GM23338 (cell line): ENCODE measurements around the gene CTBP2. TPM values are rescaled to one million over a fixed set of nuclear protein-coding genes. Genes with fewer than 3 reads are reported as not detected.

Source experiments
- ATAC-seq: fragments of 200-7000 bp; cut with Tn5 transposase; 3 replicates; pipeline ENCODE4 v1.9.1; 2020
- DNase-seq: peaks from one replicate; pipeline ENCODE4 v3.0.0-alpha.2; 2015; ENCODE audit warnings: low spot score
- H2AFZ ChIP-seq: fragments of 200-600 bp; sonication (generic); 2 replicates; pipeline ENCODE4 v1.8.0; 2016; ENCODE audit warnings: antibody characterized with exemption, mild to moderate bottlenecking, moderate library complexity
- H3F3A ChIP-seq: fragments of 200-600 bp; sonication (generic); replicated peaks from 2 replicates; pipeline ENCODE4 v1.8.0; 2017; ENCODE audit warnings: antibody characterized with exemption, mixed run types, low read depth
- H3K27ac ChIP-seq: fragments of 200-600 bp; sonication (generic); 2 replicates; pipeline ENCODE4 v1.6.1; 2016; ENCODE audit warnings: low read depth
- H3K27me3 ChIP-seq: fragments of 200-600 bp; sonication (generic); 2 replicates; pipeline ENCODE4 v1.8.0; 2016; ENCODE audit warnings: mild to moderate bottlenecking, mixed run types, moderate library complexity; ENCODE audit not compliant: insufficient read depth
- H3K36me3 ChIP-seq: fragments of 200-600 bp; sonication (generic); 2 replicates; pipeline ENCODE4 v1.8.0; 2016; ENCODE audit warnings: mild to moderate bottlenecking; ENCODE audit not compliant: insufficient read depth
- H3K4me1 ChIP-seq: fragments of 200-600 bp; sonication (generic); 2 replicates; pipeline ENCODE4 v1.8.0; 2016; ENCODE audit warnings: mild to moderate bottlenecking, moderate library complexity; ENCODE audit not compliant: insufficient read depth
- H3K4me2 ChIP-seq: fragments of 200-600 bp; sonication (generic); 2 replicates; pipeline ENCODE4 v1.7.1; 2017; ENCODE audit warnings: mixed run types
- H3K4me3 ChIP-seq: fragments of 200-600 bp; sonication (generic); 2 replicates; pipeline ENCODE4 v1.6.1; 2016; ENCODE audit warnings: mixed run types
- H3K79me2 ChIP-seq: fragments of 200-600 bp; sonication (generic); replicated peaks from 2 replicates; pipeline ENCODE4 v1.8.0; 2017; ENCODE audit warnings: mild to moderate bottlenecking; ENCODE audit not compliant: insufficient read depth
- H3K9me2 ChIP-seq: fragments of 200-600 bp; sonication (generic); 2 replicates; pipeline ENCODE4 v1.8.0; 2017; ENCODE audit not compliant: insufficient read depth
- H4K20me1 ChIP-seq: fragments of 200-600 bp; sonication (generic); replicated peaks from 2 replicates; pipeline ENCODE4 v1.8.0; 2017; ENCODE audit warnings: mild to moderate bottlenecking; ENCODE audit not compliant: insufficient read depth
- H3K27ac Mint-ChIP-seq: 2 replicates; pipeline ENCODE4 v1.8.0; 2020; ENCODE audit warnings: inconsistent platforms, mild to moderate bottlenecking, moderate library complexity, mixed read lengths
- H3K27me3 Mint-ChIP-seq: 3 replicates; pipeline ENCODE4 v1.8.0; 2022; ENCODE audit warnings: low read depth, mild to moderate bottlenecking, moderate library complexity, mixed read lengths, inconsistent platforms; ENCODE audit not compliant: insufficient read depth, poor library complexity
- H3K36me3 Mint-ChIP-seq: 3 replicates; pipeline ENCODE4 v1.8.0; 2021; ENCODE audit warnings: low read depth, mild to moderate bottlenecking, inconsistent platforms, moderate library complexity, mixed read lengths
- H3K4me1 Mint-ChIP-seq: 3 replicates; pipeline ENCODE4 v1.8.0; 2020; ENCODE audit warnings: mild to moderate bottlenecking, inconsistent platforms, mixed read lengths
- H3K4me3 Mint-ChIP-seq: 3 replicates; pipeline ENCODE4 v1.8.0; 2021; ENCODE audit warnings: moderate library complexity, mild to moderate bottlenecking, inconsistent platforms, mixed read lengths
- H3K9me3 Mint-ChIP-seq: 3 replicates; pipeline ENCODE4 v1.8.0; 2020; ENCODE audit warnings: moderate library complexity, mild to moderate bottlenecking, inconsistent platforms, mixed read lengths
- CREB1 ChIP-seq: fragments of 250-450 bp; sonication (Bioruptor Pico); IDR thresholded peaks from 2 replicates; pipeline ENCODE4 v1.5.0; 2020; ENCODE audit warnings: low read depth, mild to moderate bottlenecking, moderate library complexity
- CTCF ChIP-seq, 2 experiments: fragments of 200-600 bp in 1 of 2; sonication (generic) in 1 of 2; conservative IDR thresholded peaks; 2 replicates each; pipeline versions ENCODE4 v1.5.1 to v1.6.1; 2016 to 2017; ENCODE audit warnings: antibody characterized with exemption in 2 of 2, low read depth in 2 of 2, mild to moderate bottlenecking in 2 of 2, moderate library complexity in 1 of 2
- ETS1 ChIP-seq: IDR thresholded peaks from 2 replicates; pipeline ENCODE4 v1.6.1; 2016; ENCODE audit warnings: antibody characterized with exemption
- EZH2 ChIP-seq: fragments of 200-600 bp; sonication (generic); IDR thresholded peaks from one replicate; pipeline ENCODE4 v1.8.0; 2017; ENCODE audit warnings: antibody characterized with exemption, mild to moderate bottlenecking, low read depth; ENCODE audit not compliant: unreplicated experiment
- EZH2phosphoT487 ChIP-seq: fragments of 200-600 bp; sonication (generic); IDR thresholded peaks from one replicate; pipeline ENCODE4 v1.8.1; 2018; ENCODE audit warnings: antibody characterized with exemption; ENCODE audit not compliant: unreplicated experiment
- JUNB ChIP-seq: IDR thresholded peaks from one replicate; pipeline ENCODE4 v1.6.1; 2016; ENCODE audit warnings: antibody characterized with exemption; ENCODE audit not compliant: unreplicated experiment
- NANOG ChIP-seq: IDR thresholded peaks from 2 replicates; pipeline ENCODE4 v1.6.1; 2016; ENCODE audit warnings: antibody characterized with exemption, borderline replicate concordance
- POLR2AphosphoS5 ChIP-seq: IDR thresholded peaks from 2 replicates; pipeline ENCODE4 v1.6.1; 2016; ENCODE audit warnings: antibody characterized with exemption, low read depth
- REST ChIP-seq: IDR thresholded peaks from one replicate; pipeline ENCODE4 v1.6.1; 2018; ENCODE audit warnings: antibody characterized with exemption; ENCODE audit not compliant: unreplicated experiment
- STAT1 ChIP-seq: IDR thresholded peaks from one replicate; pipeline ENCODE4 v1.6.1; 2016; ENCODE audit warnings: antibody characterized with exemption; ENCODE audit not compliant: unreplicated experiment
- ZNF114 ChIP-seq: fragments of 250-450 bp; sonication (Bioruptor Pico); IDR thresholded peaks from 2 replicates; pipeline ENCODE4 v1.5.0; 2020; ENCODE audit warnings: mild to moderate bottlenecking, moderate library complexity
- ZNF331 ChIP-seq: fragments of 250-450 bp; sonication (Bioruptor Pico); IDR thresholded peaks from 2 replicates; pipeline ENCODE4 v1.5.0; 2020; ENCODE audit warnings: low read depth, mild to moderate bottlenecking, moderate library complexity
- polyA plus RNA-seq: library from polyadenylated mRNA; unstranded; fragments of >200 nt; fragmentation: Nextera tagmentation; extraction: Ambion mirVana; gene quantifications from 2 replicates; pipeline ENCODE4 v1.2.1, GENCODE V29; 2016
- total RNA-seq: library from RNA; depleted of rRNA; stranded (reverse); fragments of >200 nt; shearing (Covaris generic); gene quantifications from 2 replicates; pipeline ENCODE4 v1.2.3, GENCODE V29; 2014

The CTBP2 gene
- total and polyA plus RNA-seq, 2 experiments from 2014 or later = 133 to 265 TPM

- no peak for TF ChIP-seq STAT1
- no peak for TF ChIP-seq JUNB
- TF ChIP-seq CTCF (conservative IDR thresholded peaks at IDR 0.05; ENCODE audit: low read depth in 2 of 2) = no peak
- TF ChIP-seq ETS1 = no peak
- TF ChIP-seq EZH2phosphoT487 = no peak
Measured at GRCh38 chr10:125193306-125193877, 33.0 kb upstream of the CTBP2 start (continued).

GRCh38 chr10:125192620-125193019 is 32.3 kb upstream of the CTBP2 start:
- Mint-ChIP-seq H3K27me3 (peaks cover 8% of the 10 kb centered on the region), H3K9me3 (no peaks in the 10 kb centered on the region; the same call in 1 of the 3 replicates), H3K27ac (no peak overlapping the region), H3K4me3 (no peak overlapping the region), H3K36me3 (no peaks in the 10 kb centered on the region), H3K4me1 (peaks cover 3% of the 10 kb centered on the region; the same call in 1 of the 3 replicates)
- no peaks in the 10 kb centered on the region for H3K27me3 ChIP-seq
- no peaks in the 10 kb centered on the region for H3K36me3 ChIP-seq
- no peaks in the 10 kb centered on the region for H3K4me1 ChIP-seq
- no peaks in the 10 kb centered on the region for H3K9me2 ChIP-seq
- H3K4me2 ChIP-seq = no peak overlapping the region
- DNase-seq (no peak), ATAC-seq (no peak)
- no peak overlapping the region for H2AFZ ChIP-seq
- no peaks in the 10 kb centered on the region for H3K79me2 ChIP-seq
- H3K4me3 ChIP-seq = no peak overlapping the region
- H3F3A ChIP-seq = no peaks in the 10 kb centered on the region
- no peak overlapping the region for H3K27ac ChIP-seq
- H4K20me1 ChIP-seq = no peaks in the 10 kb centered on the region
- no peak for TF ChIP-seq STAT1
- no peak for TF ChIP-seq EZH2
- no peak for TF ChIP-seq POLR2AphosphoS5
- TF ChIP-seq CTCF (conservative IDR thresholded peaks at IDR 0.05; ENCODE audit: low read depth in 2 of 2) = no peak
- no peak for TF ChIP-seq JUNB
- TF ChIP-seq REST = no peak
- no peak for TF ChIP-seq EZH2phosphoT487
- no peak for TF ChIP-seq ZNF331 (CRISPR knock-in tag)
- no peak for TF ChIP-seq CREB1 (CRISPR knock-in tag)
- TF ChIP-seq ETS1 = no peak
- TF ChIP-seq ZNF114 (CRISPR knock-in tag) = no peak
- TF ChIP-seq NANOG = no peak
